NCI-H1048 (cell line): Measurements from ENCODE around the gene SMPX.

Source experiments
- DNase-seq: peaks from one replicate; lab custom pipeline; 2025; lab: John Stamatoyannopoulos, UW

SMPX gene

GRCh38 chrX:21711848-21712197 is 46.1 kb downstream of the SMPX start:
- no peak for DNase-seq

DNA sequence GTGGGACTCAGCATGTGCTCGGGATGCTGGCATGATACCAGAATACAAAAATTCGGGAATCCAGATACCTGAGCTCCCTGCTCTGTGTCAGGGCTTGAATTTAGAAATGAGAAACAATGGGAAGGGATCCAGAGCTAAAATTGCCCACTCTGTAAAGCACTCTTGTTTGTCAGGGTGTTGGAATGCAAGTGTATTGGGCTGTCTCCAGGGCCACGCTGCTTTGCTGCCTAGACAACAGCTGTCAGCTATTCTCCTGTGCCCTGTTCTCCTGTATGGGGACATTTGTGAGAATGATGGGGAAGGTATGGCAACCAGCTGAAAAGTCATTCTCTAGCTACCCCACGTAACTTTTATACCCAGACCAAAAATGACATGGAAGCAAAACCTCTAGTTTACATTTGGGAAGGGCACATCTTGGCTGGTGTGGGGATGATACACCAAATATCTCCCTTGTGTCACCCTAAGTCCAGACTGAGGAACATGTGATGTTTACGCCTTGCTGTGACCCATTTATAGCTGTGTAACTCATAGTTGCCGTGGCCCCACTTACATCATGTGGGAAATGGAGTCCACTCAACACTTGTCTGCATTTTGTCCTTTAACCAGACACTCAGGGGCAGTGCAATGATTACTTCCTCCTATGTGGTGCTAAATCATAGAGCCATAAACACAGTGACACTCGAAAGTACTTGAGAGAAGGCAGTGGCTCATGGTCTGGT is 46.6 kb downstream of the SMPX start:
- DNase-seq = no peak

DNA sequence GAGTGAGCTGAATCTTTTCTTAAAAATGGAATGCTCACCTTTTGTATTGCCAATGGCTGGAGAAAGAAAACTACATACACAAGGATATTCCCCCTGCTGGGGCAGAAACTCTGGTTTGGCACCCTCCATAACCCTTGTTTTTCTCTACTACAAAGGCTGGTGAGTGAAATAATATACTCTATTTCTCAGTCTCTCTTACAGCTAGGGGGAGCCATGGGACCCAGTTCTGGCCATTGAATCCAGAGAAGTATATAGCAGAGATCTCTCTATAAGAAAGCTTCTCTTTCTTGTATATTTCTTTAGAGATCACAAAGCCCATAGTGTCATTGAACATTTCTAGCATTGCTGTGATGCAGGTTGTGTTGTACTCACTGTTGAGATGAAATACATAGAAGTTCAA is 49.8 kb downstream of the SMPX start:
- no peak for DNase-seq

GRCh38 chrX:21705225-21705624 is 52.7 kb downstream of the SMPX start:
- DNase-seq = no peak

DNA sequence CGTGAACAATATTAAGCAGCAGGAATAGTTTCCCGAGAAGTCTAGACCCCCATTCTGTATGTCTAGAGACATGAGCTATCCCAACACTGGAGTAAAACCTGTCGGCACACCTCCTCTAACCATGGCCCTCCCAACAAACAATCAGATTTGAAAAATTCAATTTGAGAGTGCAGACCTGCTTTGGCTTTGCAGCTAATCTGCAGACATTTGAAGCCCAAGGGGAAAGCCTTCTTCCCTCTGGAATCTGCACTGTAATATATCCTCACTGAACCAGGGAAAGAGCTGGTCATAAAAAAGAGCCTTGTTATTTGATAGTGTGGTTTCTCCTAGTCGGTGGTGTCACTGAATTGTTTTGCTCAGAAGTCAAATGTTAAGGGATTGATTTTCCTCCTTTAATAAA is 55.2 kb downstream of the SMPX start:
- no peak for DNase-seq

- no peak for DNase-seq
Observed at GRCh38 chrX:21700967-21701366, 56.9 kb downstream of the SMPX start.

GRCh38 chrX:21700275-21700674 is 57.6 kb downstream of the SMPX start:
- DNase-seq = no peak

GRCh38 chrX:21699136-21699535 is 58.8 kb downstream of the SMPX start:
- DNase-seq = no peak

DNA sequence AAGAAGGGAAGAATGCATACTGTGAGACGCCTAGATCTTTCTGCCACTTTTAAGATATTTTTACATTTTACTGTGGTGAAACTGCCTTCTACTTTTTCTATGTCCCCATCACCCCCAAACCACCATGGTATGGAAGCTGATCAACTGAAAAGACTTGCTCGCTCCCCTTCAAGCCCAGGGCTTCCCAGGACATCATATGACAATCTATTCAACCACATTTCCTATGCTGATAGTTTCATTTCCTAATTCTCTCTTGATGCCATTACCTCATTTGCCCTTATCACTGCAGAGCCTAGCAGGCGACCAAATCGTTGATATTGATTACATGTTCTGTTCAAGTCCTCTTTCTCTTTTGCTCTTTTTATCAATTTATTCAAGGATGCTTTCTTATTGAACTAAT is 59.6 kb downstream of the SMPX start:
- DNase-seq = no peak

DNA sequence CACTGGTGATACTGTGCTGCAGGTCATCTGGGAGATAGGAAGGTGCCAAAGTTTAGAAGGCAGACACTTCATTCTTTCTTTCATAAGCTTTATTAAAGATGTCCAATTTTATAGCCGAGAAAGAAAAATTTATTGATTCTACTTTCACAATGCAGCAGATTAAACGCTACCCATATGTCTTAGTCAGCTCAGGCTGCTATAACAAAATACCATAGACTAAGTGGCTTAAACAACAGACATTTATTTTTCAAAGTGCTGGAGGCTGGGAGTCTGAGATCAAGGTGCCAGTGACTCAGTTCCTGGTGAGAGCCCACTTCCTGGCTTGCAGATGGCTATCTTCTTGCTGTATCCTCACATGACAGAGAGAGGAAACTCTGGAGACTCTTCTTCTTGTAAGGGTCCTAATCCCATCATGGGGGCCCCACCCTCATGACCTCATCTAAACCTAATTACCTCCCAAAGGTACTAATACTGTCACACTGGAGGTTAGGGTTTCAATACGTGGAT is 66.4 kb downstream of the SMPX start:
- DNase-seq = no peak

GRCh38 chrX:21683941-21684340 is 74.0 kb downstream of the SMPX start:
- DNase-seq = no peak

GRCh38 chrX:21678048-21678612 is 79.8 kb downstream of the SMPX start:
- no peak for DNase-seq

DNA sequence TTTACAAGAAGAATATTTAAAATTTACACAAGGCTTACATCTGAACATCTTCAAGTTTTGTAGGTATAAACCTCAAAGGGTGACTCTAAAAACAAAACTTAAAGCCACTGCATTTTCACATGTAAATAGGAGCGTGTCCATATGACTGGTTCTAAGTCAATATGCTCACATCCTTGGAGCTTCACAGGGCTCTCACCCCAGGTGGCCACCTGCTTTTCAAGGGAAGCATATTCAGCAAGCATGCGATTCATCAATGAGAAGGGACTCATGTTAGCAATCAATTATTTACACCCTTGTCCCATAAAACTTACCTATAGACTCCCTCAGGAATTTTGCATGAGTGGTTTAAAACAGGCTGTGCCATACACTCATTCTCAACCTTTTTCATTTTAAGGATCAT is 82.0 kb downstream of the SMPX start:
- DNase-seq = no peak

DNA sequence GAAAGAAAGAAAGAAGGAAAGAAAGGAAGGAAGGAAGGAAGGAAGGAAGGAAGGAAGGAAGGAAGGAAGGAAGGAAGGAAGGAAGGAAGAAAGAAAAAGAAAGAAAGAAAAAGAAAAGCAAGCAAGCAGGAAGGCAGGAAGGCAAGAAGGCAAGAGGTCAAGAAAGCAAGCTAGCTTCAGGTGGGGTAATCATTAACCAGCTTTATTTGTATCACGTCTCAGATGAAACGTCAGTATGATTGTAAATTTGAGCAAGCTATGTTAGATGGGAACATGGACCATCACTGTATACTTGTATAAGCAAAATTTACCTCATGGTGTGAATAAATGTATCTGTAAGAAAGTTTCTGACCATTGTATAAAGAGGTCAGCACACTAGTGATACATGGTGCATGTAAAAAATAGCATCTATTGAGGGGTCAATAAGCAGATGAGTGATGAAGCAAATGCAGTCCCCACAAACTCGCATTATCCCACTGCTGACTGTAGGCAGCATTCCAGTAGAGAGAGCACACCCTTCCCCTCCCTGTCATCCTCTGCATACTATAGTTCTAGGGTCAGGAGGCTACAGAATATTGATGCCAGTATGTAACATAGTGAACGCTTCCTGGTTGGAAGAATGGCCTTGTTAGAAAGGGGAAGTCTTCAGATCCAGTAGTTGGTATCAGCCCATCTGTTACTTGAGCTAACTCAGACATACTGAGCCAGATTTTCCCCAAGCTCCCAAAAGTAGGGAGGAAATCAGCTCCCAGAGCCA is 83.3 kb downstream of the SMPX start:
- no peak for DNase-seq

DNA sequence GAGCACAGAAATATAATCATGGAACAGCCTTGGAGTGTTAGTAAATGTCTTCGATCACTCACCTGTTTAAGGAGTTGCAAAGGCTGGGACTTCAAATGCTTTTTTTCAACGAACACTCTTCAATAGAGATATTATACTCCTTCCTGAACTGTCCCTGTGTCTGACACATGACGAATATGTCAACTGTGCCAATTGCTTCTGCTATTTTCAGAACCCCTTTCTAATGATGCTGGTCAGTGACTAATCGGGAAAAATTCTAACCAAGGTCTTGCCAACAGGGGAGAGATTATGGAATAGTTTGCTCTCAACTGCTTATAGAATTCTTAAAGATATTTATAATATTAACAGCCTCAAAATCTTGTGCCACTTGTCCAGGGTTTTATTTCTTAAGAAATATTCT is 91.2 kb downstream of the SMPX start:
- DNase-seq = no peak

GRCh38 chrX:21666252-21666651 is 91.7 kb downstream of the SMPX start:
- DNase-seq = no peak

GRCh38 chrX:21662761-21663160 is 95.2 kb downstream of the SMPX start:
- no peak for DNase-seq

DNA sequence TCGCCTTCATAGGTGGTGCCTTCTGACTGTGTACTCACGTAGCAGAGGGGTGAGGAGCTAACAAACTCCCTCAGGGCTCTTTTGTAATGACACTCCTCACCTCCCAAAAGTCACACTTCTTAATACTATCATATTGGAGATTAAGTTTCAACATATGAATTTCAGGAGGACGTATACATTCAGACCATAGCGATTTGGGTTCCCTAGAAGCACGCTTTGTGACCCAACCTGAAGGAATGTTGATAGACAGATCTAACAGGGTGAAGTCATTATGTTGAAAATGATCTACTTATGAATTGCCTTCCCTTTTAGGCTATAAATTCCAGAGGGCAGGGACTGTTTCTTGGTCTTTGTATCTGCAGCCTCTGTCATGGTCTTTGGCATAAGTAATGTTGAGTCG is 96.6 kb downstream of the SMPX start:
- DNase-seq = no peak

- DNase-seq = no peak
Observed at GRCh38 chrX:21660156-21660555, 97.8 kb downstream of the SMPX start.

- DNase-seq = no peak
Observed at GRCh38 chrX:21659320-21659719, 98.6 kb downstream of the SMPX start.

DNA sequence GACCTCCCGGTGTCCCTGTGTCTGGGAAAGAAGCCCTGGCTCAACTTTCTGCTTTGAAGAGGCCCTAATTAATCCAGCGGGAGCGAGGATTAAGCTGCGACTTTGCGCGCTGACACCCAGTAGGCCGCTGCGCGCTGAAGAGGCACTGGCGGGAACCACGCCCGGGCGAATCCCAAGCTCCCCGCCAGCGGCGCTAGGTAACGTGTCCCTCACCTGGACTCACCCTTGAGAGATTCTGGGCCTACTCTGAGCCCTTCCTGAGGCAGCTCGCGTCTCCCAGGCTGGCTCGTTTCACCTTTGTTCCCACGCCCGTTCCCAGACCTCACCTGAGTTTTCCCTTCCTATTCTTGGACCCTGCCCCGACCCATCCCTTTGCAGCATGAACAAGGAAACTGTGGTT is 99.2 kb downstream of the SMPX start:
- no peak for DNase-seq

- DNase-seq = no peak
Observed at GRCh38 chrX:21658152-21658737, 99.7 kb downstream of the SMPX start, which contains the start of gene KLHL34. TSS of gene KLHL34 (minus strand) at chrX:21658330. CDS start at chrX:21657788, 542 bp downstream.
